Pons (tissue), 1 donor: ENCODE data around the gene PATJ.
"Not testable (repeated sequence)": the region's sequence is repeated elsewhere in the genome, so short reads cannot be mapped to it uniquely, and the experiment has no call there.

Experiments
- DNase-seq: peaks from one replicate; pipeline ENCODE4 v3.0.0-alpha.2; 2016; ENCODE audit warnings: low spot score

The PATJ gene

DNA sequence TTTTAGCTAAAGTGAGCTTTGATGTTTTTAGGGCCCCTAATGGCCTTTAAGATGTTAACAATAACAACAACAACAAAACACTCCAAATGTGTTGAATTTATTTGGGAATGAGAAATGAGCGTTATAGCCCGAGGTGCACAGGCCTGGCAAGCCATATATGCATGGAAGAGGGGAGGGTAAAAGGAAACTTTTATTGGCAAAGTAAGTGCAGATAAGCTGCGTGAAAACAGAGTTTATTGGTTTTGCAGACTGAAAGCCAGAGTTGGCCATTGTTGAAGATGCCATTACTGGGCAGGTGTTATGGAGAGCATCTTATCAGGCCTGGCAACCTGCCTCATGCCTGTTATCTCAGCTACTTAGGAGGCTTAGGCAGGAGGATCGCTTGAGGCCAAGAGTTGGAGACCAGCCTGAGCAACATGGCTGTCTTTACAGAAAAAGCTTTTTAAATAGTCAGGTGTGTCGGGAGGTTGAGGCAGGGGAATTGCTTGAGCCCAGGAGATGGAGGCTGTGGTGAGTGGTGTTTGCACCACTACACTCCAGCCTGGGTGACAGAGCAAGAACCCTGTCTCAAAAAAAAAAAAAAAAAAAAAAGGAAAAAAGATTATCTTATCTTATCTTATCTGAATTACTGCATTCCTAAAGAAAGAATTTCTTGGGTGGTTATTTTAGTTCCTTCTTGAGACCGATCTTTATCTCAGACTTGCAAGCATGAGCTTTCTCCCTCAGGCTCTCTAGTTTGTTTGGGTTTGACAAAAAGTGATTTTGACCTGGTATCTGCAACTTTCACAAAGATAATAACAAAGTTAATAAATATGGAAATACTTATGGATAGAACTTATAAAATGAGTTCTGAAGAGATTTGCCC is 1.7 kb downstream of the PATJ start:
- no peak for DNase-seq

DNA sequence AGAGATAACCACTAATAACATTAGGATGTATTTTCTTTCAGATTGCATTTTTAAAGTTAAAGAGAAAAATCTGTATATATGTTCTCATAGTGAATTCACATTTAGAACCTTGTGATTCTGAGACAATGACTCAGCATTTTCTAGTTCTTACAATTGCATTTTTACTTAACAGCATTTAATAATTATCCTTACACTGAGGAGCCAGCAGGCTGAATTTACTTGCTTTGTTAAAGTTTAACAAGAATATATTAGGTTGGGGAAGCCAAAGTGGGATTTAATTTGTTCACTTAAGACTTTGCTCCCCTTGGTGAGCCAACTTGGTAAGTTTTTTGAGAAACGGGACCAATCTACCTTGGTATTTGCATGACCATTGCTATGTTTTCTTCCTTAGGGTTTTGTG is 4.5 kb downstream of the PATJ start:
- DNase-seq: peak; percentile 22

DNA sequence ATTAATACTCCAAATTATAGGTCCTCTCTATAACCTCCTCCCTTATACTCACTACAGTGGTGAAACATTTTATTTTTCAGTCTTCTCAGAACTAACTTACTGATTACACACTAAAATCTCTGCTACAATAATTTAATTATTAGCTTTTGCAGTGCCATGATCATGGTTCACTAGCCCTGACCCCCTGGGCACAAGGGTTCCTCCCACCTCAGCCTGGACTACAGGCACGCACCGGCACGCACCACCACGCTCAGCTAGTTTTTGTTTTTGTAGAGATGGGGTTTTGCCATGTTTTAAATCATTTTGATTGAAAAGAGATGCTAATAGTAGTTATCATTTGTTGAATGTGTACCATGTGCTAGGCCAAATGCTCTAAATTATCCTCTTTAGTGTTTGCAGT is 6.3 kb downstream of the PATJ start:
- no peak for DNase-seq

DNA sequence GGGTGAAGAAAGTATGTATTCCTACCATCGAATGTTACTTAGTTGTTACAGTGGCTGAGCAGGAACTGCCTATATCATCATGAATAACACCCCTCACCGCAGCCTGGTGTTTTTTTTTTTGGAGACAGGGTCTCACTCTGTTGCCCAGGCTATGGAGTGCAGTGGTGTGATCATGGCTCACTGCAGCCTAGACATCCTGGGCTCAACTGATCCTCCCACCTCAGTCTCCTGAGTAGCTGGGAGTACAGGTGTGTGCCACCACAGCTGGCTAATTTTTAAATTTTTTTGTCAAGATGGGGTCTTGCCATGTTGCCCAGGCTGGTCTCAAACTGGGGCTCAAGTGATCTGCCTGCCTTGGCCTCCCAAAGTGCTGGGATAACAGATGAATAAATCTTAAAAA is 7.3 kb downstream of the PATJ start:
- no peak for DNase-seq

DNA sequence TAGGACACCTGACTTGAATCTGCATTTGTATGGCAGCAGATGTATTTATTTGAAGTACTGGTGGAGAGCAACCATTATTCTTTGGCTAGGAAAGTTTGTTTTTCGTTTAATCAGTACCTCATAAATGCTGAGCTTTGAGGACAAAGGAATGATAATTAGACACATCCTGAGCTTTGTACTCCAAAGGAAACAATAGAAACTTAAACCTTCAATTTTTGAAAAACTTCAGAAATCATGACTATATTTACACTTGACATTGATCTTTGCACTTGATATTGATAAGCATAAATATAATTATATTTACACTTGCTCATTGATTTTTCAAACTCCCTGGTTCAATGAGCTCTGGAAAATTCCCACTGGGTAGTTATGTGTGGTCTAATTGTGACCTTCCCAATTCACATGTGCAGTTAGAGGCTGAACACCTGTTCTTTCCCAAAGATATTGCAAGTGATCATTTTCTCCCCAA is 10.7 kb downstream of the PATJ start:
- DNase-seq: no peak

DNA sequence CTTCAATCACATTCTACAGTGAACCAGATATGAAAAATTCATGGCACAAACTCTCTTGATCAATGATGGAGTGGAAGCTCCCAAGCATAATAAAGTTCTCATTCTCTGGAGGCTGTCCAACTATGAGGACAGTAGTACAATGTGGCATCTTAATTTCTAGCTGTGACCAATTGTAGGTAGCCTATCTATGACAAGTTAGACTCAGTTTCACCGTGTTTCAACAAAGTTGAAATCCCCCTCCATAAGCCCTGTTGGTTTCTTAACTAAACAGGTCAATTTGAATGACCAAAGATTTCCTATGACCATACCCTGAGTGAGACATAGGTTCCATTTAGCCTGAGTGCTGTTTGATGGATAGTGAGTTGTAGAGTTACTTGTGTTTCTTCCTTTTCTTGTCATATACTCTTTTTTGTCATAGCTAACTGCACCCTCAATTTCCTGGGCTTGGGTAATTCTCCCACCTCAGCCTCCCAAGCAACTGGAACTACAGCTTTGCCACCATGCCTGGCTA is 11.8 kb downstream of the PATJ start:
- DNase-seq: no peak

DNA sequence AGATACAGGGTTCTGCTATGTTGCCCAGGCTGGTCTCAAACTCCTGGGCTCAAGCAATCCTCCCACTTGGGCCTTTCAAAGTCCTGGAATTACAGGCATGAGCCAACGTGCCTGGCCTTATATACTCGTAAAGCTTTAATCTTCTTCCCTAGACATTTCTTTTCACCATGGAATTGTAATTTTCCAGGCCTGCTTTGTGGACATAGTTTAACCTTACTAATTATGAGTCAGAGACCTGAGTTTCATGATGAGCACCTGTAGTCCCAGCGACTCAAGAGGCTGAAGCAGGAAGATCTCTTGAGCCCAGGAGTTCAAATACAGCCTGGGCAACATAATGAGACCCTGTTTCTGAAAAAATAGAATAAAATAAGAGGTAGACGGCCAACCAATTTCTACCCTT is 12.3 kb downstream of the PATJ start:
- DNase-seq: no peak

DNA sequence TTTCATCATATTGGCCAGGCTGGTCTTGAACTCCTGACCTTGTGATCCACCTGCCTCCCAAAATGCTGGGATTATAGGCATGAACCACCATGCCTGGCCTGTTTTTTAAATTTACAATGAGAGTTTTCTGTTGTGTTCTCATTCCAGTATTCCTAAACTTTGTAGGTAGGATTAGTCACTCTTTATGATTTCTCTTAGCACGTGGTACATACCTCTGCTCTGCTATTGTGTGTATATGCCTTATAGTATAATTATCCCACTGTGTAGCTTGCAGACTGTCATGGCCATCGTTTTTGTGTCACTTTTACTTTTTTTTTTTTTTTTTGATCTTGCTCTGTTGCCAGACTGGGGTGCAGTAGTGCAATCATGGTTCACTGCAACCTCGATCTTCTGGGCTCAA is 14.5 kb downstream of the PATJ start:
- DNase-seq: no peak

DNA sequence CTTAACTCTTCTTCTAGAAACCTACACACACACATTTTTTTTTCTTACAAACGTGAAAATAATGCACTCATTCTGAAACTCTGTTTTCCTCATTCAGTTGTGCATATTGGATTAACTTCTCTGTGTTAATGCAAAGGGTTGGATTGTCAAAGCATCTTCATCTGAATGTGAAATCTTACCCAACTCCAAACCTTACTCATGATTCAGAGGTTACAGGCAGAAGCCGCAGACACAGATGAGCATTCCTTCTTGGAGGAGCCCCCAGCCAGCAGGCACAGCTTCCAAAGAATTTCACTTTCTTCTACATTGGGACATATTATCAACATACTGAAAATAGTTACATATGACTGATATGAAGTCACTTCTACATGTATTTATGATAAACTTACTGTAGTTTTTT is 15.7 kb downstream of the PATJ start:
- no peak for DNase-seq

DNA sequence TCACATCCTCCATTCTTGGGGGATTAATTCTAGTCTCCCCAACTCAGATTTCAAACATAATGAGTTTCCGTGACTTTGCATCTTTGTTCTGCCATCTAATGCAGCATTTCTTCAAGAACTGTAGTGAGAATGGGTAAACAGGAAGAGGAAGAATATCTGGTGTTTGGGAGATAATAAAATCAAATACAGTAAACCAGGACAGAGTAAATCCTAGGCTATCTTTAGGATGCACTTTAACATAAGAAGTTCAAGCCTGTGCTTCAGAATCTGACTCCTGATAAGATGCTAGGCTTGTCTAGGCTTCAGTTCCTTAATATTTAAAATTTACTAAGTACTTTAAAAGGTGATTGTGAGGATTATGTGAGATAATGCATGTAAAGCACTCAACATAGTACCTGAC is 27.9 kb downstream of the PATJ start:
- DNase-seq: no peak

DNA sequence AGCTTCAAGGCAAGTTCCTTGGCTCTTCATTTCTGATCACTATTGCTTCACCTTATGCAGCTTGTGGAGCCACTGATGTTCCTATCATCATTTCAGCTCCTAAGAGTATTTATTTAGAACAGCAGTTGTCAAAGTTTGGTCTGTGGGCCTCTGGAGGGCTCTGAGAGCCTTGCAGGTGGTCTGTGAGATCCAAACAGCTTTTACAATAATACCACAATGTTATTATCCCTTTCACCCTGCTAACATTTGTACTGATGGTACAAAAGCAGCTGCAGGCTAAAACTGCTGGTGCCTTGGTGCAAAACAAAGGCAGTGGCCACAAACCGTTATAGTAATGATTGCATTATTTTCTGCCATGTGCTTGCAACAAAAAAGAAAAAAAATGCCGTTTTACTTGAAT is 33.8 kb downstream of the PATJ start:
- no peak for DNase-seq

DNA sequence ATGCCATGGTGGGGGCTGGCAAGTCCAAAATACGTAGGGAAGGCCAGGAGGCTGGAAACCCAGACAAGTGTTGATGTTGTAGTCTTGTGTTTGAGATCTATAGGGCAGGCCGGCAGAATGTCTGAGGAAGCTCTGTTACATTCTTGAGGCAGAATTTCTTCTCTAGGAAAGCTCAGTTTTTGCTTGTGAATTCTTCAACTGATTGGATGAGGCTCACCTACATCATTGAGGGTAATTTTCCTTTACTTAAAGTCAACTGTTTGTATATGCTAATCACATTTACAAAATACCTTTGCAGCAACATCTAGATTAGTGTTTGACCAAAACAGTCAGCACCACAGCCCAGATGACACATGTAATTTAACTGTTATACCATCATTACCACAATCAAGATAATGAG is 37.0 kb downstream of the PATJ start:
- DNase-seq: no peak

DNA sequence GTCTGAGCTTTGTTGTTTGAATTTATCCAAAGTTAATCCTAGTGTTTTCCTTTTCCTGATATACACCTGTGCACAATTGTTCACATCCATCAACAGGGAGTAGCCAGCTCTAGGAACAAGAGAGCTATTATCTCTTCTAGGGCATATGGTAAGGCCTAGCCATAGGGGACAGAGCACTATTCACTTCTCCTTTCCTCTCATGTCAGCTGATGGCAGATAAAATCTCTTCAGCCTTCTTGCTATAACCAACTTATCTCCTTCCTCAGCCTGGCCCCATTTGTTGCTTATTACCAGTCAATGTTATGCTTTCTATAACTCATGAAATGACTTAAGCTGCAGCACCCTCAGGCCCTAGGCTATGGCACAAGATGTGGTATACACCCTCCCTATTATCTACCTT is 38.9 kb downstream of the PATJ start:
- DNase-seq: no peak

DNA sequence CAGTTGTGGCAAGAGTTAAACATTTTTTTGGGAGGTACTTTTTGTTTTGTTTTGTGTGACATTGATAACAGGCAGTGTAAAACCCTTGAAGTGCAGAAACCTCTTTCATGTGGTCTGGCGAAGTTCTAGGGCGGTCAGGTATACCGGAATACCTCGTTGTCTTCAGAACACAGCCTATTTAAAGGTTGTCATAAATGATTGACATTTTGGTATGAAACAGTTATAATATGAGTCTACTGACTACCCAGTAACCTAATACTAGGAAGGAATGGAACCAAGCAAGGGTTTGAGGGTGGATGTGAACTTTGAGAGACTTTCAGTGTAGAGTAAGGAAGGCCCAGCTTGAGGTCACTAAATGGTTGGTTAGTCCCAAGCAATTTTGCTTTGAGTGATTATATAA is 40.5 kb downstream of the PATJ start:
- DNase-seq: no peak

DNA sequence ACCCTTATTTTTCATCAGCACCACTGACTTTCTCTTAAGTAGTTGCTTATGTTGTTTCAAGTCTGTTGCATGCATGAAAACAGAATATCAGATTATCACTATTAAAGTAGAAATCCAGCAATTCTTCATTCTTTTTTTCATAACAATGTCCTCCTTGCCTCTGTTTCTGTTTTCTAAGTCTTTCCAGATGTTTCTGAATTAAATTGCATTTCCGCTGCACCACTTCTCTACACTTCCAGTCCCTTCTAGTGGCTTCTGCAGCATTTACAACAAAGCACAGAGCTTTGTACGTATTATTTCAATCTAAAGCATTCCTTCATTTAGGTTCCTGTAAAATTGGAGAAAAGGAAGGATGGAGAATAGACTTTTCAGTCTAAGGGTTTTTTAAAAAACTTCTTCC is 42.4 kb downstream of the PATJ start:
- DNase-seq: no peak

DNA sequence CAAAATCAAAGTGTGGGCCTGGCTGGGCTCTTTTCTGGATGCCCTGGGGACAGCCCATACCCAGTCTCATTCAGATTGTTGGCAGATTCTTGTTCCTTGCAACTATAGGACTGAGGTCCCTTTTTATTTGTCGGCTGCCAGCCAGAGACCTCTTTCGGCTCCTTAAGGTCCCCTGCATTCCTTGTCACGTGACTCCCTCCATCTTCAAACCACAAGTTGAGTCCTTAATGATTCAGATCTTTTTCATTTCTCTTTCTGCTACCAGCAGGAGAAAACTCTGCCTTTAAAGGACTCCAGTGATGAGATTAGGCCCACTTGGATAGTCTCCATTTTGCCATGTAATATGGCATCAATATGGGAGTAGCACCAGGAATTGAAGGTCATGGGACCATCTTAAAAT is 48.6 kb downstream of the PATJ start:
- no peak for DNase-seq

DNA sequence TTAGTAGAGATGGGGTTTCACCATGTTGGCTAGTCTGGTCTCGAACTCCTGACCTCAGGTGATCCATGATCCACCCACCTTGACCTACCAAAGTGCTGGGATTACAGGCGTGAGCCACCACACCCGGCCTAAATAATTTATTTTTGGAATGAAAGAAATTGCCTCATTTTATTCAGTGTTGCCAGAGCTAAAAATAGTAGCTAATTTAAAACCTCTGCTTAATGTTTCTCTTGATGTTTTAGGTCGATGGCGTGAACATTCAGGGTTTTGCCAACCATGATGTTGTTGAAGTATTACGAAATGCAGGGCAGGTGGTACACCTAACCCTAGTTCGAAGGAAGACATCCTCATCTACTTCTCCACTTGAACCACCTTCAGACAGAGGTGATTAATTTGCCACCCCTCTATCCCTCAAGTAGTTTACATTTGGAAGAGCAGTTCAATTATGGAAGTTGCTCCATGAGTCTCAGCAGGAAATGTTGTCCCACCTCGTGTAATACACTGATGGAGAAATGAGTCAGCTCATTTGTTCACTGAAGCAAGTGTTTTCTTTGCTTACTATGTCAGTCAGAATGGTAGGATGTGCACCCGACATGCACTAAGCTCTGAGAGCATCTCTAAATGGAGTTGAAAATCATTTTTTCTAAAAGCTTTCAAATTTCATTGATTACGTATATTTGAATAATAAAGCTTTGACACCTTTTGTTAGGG is 54.9 kb downstream of the PATJ start:
- no peak for DNase-seq

DNA sequence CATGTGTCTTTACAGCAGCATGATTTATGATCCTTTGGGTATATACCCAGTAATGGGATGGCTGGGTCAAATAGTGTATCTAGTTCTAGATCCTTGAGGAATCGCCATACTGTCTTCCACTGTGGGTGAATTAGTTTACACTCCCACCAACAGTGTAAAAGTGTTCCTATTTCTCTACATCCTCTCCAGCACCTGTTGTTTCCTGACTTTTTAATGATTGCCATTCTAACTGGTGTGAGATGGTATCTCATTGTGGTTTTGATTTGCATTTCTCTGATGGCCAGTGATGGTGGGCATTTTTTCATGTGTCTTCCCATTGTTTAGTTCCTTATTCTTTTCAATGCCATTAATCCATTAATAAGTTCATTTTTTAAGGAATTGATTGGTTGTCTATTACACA is 58.8 kb downstream of the PATJ start:
- DNase-seq: not testable (repeated sequence)

DNA sequence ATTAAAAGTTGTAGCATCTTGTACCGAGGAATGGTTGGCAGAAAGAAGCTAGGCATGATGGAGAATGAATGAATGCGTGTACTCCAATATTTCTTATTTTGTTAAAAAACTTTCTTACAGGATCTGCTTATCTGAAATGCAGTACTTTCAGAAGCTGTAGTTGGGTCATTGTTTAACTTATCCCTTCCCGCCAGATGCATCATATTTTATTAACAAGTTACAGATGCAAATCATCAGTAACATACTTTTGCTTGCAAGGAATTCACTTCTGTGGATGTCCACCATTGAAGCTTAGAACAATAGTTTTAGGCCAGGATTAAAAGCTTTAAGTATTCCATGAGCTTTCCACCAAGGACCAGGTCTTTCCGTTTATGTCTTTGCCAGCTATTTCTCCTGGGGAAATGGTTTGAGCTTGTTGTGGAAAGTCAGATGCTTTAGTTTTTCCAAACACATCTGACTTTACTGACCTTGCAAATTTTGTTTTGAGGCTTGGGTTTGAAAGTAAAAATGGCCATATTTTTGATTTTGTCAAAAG is 65.4 kb downstream of the PATJ start:
- DNase-seq: no peak

DNA sequence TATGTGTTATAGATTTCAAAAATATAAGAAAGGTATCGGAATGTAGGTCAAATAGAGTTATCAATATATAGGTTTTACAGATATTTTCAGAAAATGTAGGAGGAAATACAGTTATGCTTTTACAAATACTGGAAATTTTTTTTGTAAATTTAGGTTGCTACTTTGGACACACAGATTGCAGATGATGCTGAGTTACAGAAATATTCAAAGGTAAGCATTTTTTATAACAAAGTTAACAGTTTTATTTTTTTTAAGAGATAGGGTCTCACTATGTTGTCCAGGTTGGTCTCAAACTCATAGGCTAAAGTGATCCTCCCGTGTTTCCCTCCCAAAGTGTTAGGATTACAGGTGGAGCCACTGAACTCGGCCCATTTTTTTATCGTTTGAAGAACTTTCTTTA is 66.0 kb downstream of the PATJ start:
- no peak for DNase-seq

DNA sequence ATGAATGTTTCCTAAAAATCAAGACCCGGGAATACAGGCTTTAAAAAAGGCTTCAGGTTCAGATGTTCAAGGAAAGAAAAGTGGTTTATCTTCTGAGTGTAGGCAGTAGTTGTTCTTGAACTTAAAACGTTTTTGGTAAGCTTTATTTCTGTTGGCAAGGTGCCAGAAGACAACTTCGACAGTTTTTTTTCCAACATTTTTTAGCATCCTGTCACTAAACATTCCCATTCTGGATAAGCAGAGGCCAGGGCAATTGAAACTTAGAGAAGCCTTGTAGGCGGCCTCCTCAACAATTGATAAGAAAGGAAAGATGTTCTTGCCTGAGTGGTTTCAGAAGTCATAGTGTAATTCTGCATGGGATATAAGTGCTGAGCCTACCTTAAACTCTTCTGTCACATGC is 66.7 kb downstream of the PATJ start:
- DNase-seq: no peak

DNA sequence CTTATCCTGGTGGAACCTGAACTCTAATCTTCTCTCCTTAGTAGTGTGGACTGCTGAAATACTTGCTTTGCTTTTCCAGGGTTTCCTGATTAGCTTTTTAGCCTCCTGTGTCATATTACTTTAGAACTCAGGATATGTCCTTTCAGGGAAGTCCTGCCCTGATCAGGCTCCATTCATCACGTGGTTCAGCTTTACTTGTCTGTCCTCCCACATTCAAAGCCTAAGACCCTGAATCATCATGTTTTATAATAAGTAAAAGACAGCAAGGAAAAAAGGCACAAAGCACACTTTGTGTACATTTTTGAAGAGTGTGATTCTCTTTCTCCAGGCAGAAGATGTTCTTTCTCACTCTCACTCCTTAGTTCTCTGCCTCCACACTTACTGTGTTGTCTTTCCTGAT is 70.6 kb downstream of the PATJ start:
- no peak for DNase-seq

DNA sequence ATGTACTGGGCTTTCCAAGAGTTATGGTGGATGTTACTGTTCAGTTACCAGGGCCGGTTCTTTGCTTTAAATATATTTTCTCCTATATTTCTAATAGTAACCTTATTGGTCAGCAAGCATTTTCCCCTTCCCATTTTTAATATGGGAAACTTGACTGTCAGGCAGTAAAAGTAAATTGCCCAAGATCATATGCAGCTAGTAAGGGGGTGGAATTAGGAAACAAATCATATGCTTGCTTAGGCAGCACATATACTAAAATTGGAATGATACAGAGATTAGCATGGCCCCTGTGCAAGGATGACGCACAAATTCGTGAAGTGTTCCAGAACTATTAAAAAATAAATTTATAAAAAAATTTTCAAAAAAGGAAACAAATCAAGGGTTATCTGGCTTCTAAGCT is 73.9 kb downstream of the PATJ start:
- DNase-seq: no peak
